ENCODE results near the gene CPNE8.

DNA sequence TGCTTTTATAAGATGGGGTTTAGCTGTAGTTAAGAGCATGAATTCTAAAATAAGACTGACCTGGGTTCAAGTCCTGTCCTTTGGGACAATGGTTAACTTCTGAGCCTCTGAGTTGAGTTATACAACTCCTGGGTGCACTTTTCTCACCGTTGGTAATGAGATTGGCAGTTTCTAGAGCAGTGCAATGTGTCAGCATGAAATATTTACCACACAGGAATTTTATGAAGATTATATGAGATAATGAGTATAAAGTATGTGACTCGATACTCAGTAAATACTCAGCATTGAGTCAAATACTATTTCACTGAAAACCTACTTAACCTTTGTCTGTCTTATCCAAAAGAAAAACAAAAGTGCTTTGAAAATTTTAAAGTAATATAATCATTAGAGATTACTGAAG lies 214.2 kb downstream of the CPNE8 start:
- TF ChIP-seq POLR2AphosphoS5 (IDR thresholded peaks at IDR 0.05; ENCODE audit: low read depth, low read length), result no peak
- TF ChIP-seq POLR2A (IDR thresholded peaks at IDR 0.05; ENCODE audit: low read depth, low read length), result no peak

All from GM12892 (cell line).